ENCODE data around the gene ZCCHC3. TPM values are rescaled to one million over a fixed set of nuclear protein-coding genes. Genes with fewer than 3 reads are reported as not detected.

Gene ZCCHC3
- total RNA-seq, 1 donor from 2014 or later, result 22.4 TPM

GRCh38 chr20:284172-284571 is 13.2 kb upstream of the ZCCHC3 start:
- no peak overlapping the region for H3K4me3 Mint-ChIP-seq (ENCODE audit: unreplicated experiment)
- no peaks in the 10 kb centered on the region for H3K27me3 Mint-ChIP-seq (ENCODE audit: unreplicated experiment)
- H3K27ac Mint-ChIP-seq (ENCODE audit: unreplicated experiment), result no peak overlapping the region
- DNase-seq (ENCODE audit: extremely low spot score, unreplicated experiment), result no peak
- no peak for TF ChIP-seq CTCF (IDR thresholded peaks at IDR 0.05)
- H3K9me3 Mint-ChIP-seq (ENCODE audit: unreplicated experiment), result peaks cover 2% of the 10 kb centered on the region
- peaks cover 8% of the 10 kb centered on the region for H3K36me3 Mint-ChIP-seq (ENCODE audit: unreplicated experiment)
- peaks cover 2% of the 10 kb centered on the region for H3K4me1 Mint-ChIP-seq (ENCODE audit: unreplicated experiment)

GRCh38 chr20:286508-286907 is 10.9 kb upstream of the ZCCHC3 start:
- TF ChIP-seq CTCF (IDR thresholded peaks at IDR 0.05), result no peak
- H3K4me3 Mint-ChIP-seq (ENCODE audit: unreplicated experiment), result no peak overlapping the region
- no peaks in the 10 kb centered on the region for H3K27me3 Mint-ChIP-seq (ENCODE audit: unreplicated experiment)
- no peak for DNase-seq (ENCODE audit: extremely low spot score, unreplicated experiment)
- H3K36me3 Mint-ChIP-seq (ENCODE audit: unreplicated experiment), result peaks cover 4% of the 10 kb centered on the region
- peaks cover 6% of the 10 kb centered on the region for H3K4me1 Mint-ChIP-seq (ENCODE audit: unreplicated experiment)
- H3K27ac Mint-ChIP-seq (ENCODE audit: unreplicated experiment), result no peak overlapping the region
- H3K9me3 Mint-ChIP-seq (ENCODE audit: unreplicated experiment), result peaks cover 4% of the 10 kb centered on the region

- Mint-ChIP-seq H3K4me3 (ENCODE audit: unreplicated experiment) (no peak overlapping the region), H3K36me3 (ENCODE audit: unreplicated experiment) (peaks cover 3% of the 10 kb centered on the region), H3K9me3 (ENCODE audit: unreplicated experiment) (peaks cover 4% of the 10 kb centered on the region)
Measured at GRCh38 chr20:288956-289692, 8.2 kb upstream of the ZCCHC3 start.

GRCh38 chr20:289693-290083 is 7.7 kb upstream of the ZCCHC3 start:
- Mint-ChIP-seq H3K9me3 (ENCODE audit: unreplicated experiment) (peaks cover 4% of the 10 kb centered on the region), H3K27ac (ENCODE audit: unreplicated experiment) (no peak overlapping the region), H3K27me3 (ENCODE audit: unreplicated experiment) (no peaks in the 10 kb centered on the region), H3K4me3 (ENCODE audit: unreplicated experiment) (no peak overlapping the region), H3K4me1 (ENCODE audit: unreplicated experiment) (peaks cover 9% of the 10 kb centered on the region), H3K36me3 (ENCODE audit: unreplicated experiment) (peaks cover 3% of the 10 kb centered on the region)
- DNase-seq (ENCODE audit: extremely low spot score, unreplicated experiment), result no peak
- TF ChIP-seq CTCF (IDR thresholded peaks at IDR 0.05), result no peak

More at GRCh38 chr20:288956-289692, 8.2 kb upstream of the ZCCHC3 start:
- no peak for TF ChIP-seq CTCF (IDR thresholded peaks at IDR 0.05)
- H3K27me3 Mint-ChIP-seq (ENCODE audit: unreplicated experiment), result no peaks in the 10 kb centered on the region
- no peak for DNase-seq (ENCODE audit: extremely low spot score, unreplicated experiment)
- H3K4me1 Mint-ChIP-seq (ENCODE audit: unreplicated experiment), result peaks cover 9% of the 10 kb centered on the region
- no peak overlapping the region for H3K27ac Mint-ChIP-seq (ENCODE audit: unreplicated experiment)

- Mint-ChIP-seq H3K4me3 (ENCODE audit: unreplicated experiment) (no peak within 1 kb of the TSS), H3K27me3 (ENCODE audit: unreplicated experiment) (no peaks in the 10 kb centered on the region), H3K4me1 (ENCODE audit: unreplicated experiment) (peaks cover 9% of the 10 kb centered on the region), H3K27ac (ENCODE audit: unreplicated experiment) (no peak within 1 kb of the TSS), H3K9me3 (ENCODE audit: unreplicated experiment) (peaks cover 4% of the 10 kb centered on the region), H3K36me3 (ENCODE audit: unreplicated experiment) (peaks cover 3% of the 10 kb centered on the region)
- peak; percentile 51 for TF ChIP-seq CTCF (IDR thresholded peaks at IDR 0.05)
- peak; percentile 94 for DNase-seq (ENCODE audit: extremely low spot score, unreplicated experiment)
Measured at GRCh38 chr20:290084-290831, 7.1 kb upstream of the ZCCHC3 start, which contains the start of gene C20orf96. Gene C20orf96 (minus strand): TSS chr20:290750. CDS start chr20:290610, 140 bp downstream.

Measured in osteocyte (in vitro differentiated cells).